ENCODE results near the gene RAB3B.

The RAB3B gene

GRCh38 chr1:51986718-51987117, 3.8 kb downstream of the RAB3B start:
- H3K4me3 ChIP-seq (ENCODE audit: low read depth, low read length) = no peak overlapping the region
- DNase-seq (ENCODE audit: low read depth) = no peak
- no peak for TF ChIP-seq CTCF (IDR thresholded peaks at IDR 0.05; ENCODE audit: insufficient read depth, low read depth, low read length, missing control alignments)

- TF ChIP-seq CTCF (IDR thresholded peaks at IDR 0.05; ENCODE audit: insufficient read depth, low read depth, low read length, missing control alignments) = no peak
- H3K4me3 ChIP-seq (ENCODE audit: low read depth, low read length) = no peak overlapping the region
- no peak for DNase-seq (ENCODE audit: low read depth)
Observed at GRCh38 chr1:51982161-51982560, 8.3 kb downstream of the RAB3B start.

- no peak overlapping the region for H3K4me3 ChIP-seq (ENCODE audit: low read depth, low read length)
- DNase-seq (ENCODE audit: low read depth) = no peak
- TF ChIP-seq CTCF (IDR thresholded peaks at IDR 0.05; ENCODE audit: insufficient read depth, low read depth, low read length, missing control alignments) = no peak
Observed at GRCh38 chr1:51981555-51981954, 8.9 kb downstream of the RAB3B start.

GRCh38 chr1:51978099-51978498, 12.4 kb downstream of the RAB3B start:
- no peak overlapping the region for H3K4me3 ChIP-seq (ENCODE audit: low read depth, low read length)
- no peak for TF ChIP-seq CTCF (IDR thresholded peaks at IDR 0.05; ENCODE audit: insufficient read depth, low read depth, low read length, missing control alignments)
- no peak for DNase-seq (ENCODE audit: low read depth)

GRCh38 chr1:51976846-51977602, 13.5 kb downstream of the RAB3B start:
- H3K4me3 ChIP-seq (ENCODE audit: low read depth, low read length) = no peak overlapping the region
- TF ChIP-seq CTCF (IDR thresholded peaks at IDR 0.05; ENCODE audit: insufficient read depth, low read depth, low read length, missing control alignments) = no peak
- DNase-seq (ENCODE audit: low read depth) = no peak

GRCh38 chr1:51973587-51974474, 16.7 kb downstream of the RAB3B start:
- DNase-seq (ENCODE audit: low read depth) = peak; percentile 53
- no peak overlapping the region for H3K4me3 ChIP-seq (ENCODE audit: low read depth, low read length)
- TF ChIP-seq CTCF (IDR thresholded peaks at IDR 0.05; ENCODE audit: insufficient read depth, low read depth, low read length, missing control alignments) = no peak

Data from GM12865 (cell line).